ENCODE measurements around the gene CHID1.

Gene CHID1

GRCh38 chr11:841981-842369, 68.6 kb downstream of the CHID1 start:
- Mint-ChIP-seq H3K4me3 (peak overlapping the region; percentile 84), H3K4me1 (peaks cover 30% of the 10 kb centered on the region), H3K27me3 (peaks cover 3% of the 10 kb centered on the region), H3K36me3 (ENCODE audit: low read depth) (peaks cover 12% of the 10 kb centered on the region), H3K9me3 (no peaks in the 10 kb centered on the region), H3K27ac (peak overlapping the region; percentile 73)
- ATAC-seq, result peak; percentile 16
- DNase-seq, result no peak

GRCh38 chr11:839875-840617, 70.6 kb downstream of the CHID1 start:
- Mint-ChIP-seq H3K9me3 (no peaks in the 10 kb centered on the region), H3K36me3 (ENCODE audit: low read depth) (peaks cover 12% of the 10 kb centered on the region), H3K4me3 (peak overlapping the region; percentile 84), H3K27me3 (peaks cover 3% of the 10 kb centered on the region), H3K27ac (peak overlapping the region; percentile 49), H3K4me1 (peaks cover 33% of the 10 kb centered on the region)
- no peak for DNase-seq
- no peak for ATAC-seq

- Mint-ChIP-seq H3K4me3 (no peak overlapping the region), H3K4me1 (peaks cover 33% of the 10 kb centered on the region), H3K27me3 (peaks cover 3% of the 10 kb centered on the region), H3K36me3 (ENCODE audit: low read depth) (peaks cover 12% of the 10 kb centered on the region), H3K9me3 (no peaks in the 10 kb centered on the region), H3K27ac (no peak overlapping the region)
- ATAC-seq (no peak), DNase-seq (no peak)
These were observed 71.4 kb downstream of the CHID1 start for GRCh38 chr11:839280-839623.

GRCh38 chr11:838441-839279, 72.0 kb downstream of the CHID1 start:
- peaks cover 12% of the 10 kb centered on the region for H3K36me3 Mint-ChIP-seq (ENCODE audit: low read depth)
- H3K4me3 Mint-ChIP-seq, result no peak overlapping the region
- H3K27me3 Mint-ChIP-seq, result peaks cover 3% of the 10 kb centered on the region
- no peak for ATAC-seq
- peaks cover 34% of the 10 kb centered on the region for H3K4me1 Mint-ChIP-seq
- no peak overlapping the region for H3K27ac Mint-ChIP-seq
- no peak for DNase-seq
- H3K9me3 Mint-ChIP-seq, result no peaks in the 10 kb centered on the region

- Mint-ChIP-seq H3K27ac (no peak overlapping the region), H3K4me1 (peaks cover 30% of the 10 kb centered on the region), H3K4me3 (no peak overlapping the region), H3K9me3 (no peaks in the 10 kb centered on the region), H3K36me3 (ENCODE audit: low read depth) (peaks cover 12% of the 10 kb centered on the region), H3K27me3 (no peaks in the 10 kb centered on the region)
- DNase-seq (no peak), ATAC-seq (no peak)
These were observed 72.7 kb downstream of the CHID1 start for GRCh38 chr11:837990-838307.

GRCh38 chr11:837189-837989, 73.2 kb downstream of the CHID1 start:
- Mint-ChIP-seq H3K4me3 (no peak overlapping the region), H3K27ac (no peak overlapping the region), H3K27me3 (no peaks in the 10 kb centered on the region), H3K36me3 (ENCODE audit: low read depth) (peaks cover 12% of the 10 kb centered on the region), H3K4me1 (peaks cover 30% of the 10 kb centered on the region), H3K9me3 (no peaks in the 10 kb centered on the region)
- DNase-seq (no peak), ATAC-seq (no peak)

GRCh38 chr11:836700-837099, 73.9 kb downstream of the CHID1 start:
- ATAC-seq (no peak), DNase-seq (no peak)
- Mint-ChIP-seq H3K27ac (no peak overlapping the region), H3K4me1 (peaks cover 30% of the 10 kb centered on the region), H3K4me3 (no peak overlapping the region), H3K36me3 (ENCODE audit: low read depth) (peaks cover 12% of the 10 kb centered on the region), H3K9me3 (no peaks in the 10 kb centered on the region), H3K27me3 (peaks cover 2% of the 10 kb centered on the region)

- H3K27me3 Mint-ChIP-seq, result peaks cover 4% of the 10 kb centered on the region
- H3K27ac Mint-ChIP-seq, result no peak overlapping the region
- no peak overlapping the region for H3K4me3 Mint-ChIP-seq
- H3K4me1 Mint-ChIP-seq, result peaks cover 28% of the 10 kb centered on the region
- DNase-seq, result no peak
- H3K36me3 Mint-ChIP-seq (ENCODE audit: low read depth), result peaks cover 12% of the 10 kb centered on the region
- H3K9me3 Mint-ChIP-seq, result no peaks in the 10 kb centered on the region
- no peak for ATAC-seq
These were observed 74.3 kb downstream of the CHID1 start for GRCh38 chr11:836274-836673.

- Mint-ChIP-seq H3K36me3 (ENCODE audit: low read depth) (peaks cover 3% of the 10 kb centered on the region), H3K4me1 (peaks cover 17% of the 10 kb centered on the region), H3K4me3 (peak overlapping the region; percentile 76), H3K27me3 (peaks cover 12% of the 10 kb centered on the region), H3K27ac (peak overlapping the region; percentile 56), H3K9me3 (no peaks in the 10 kb centered on the region)
- no peak for ATAC-seq
- no peak for DNase-seq
These were observed 76.0 kb downstream of the CHID1 start for GRCh38 chr11:834371-835316.

- DNase-seq (no peak), ATAC-seq (no peak)
- peaks cover 3% of the 10 kb centered on the region for H3K36me3 Mint-ChIP-seq (ENCODE audit: low read depth)
- H3K4me1 Mint-ChIP-seq, result peaks cover 21% of the 10 kb centered on the region
- peaks cover 20% of the 10 kb centered on the region for H3K27me3 Mint-ChIP-seq
- peak overlapping the region; percentile 76 for H3K4me3 Mint-ChIP-seq
- H3K27ac Mint-ChIP-seq, result peak overlapping the region; percentile 56
- H3K9me3 Mint-ChIP-seq, result no peaks in the 10 kb centered on the region
These were observed 76.7 kb downstream of the CHID1 start for GRCh38 chr11:833849-834311.

- Mint-ChIP-seq H3K4me3 (peak overlapping the region; percentile 76), H3K9me3 (no peaks in the 10 kb centered on the region), H3K4me1 (peaks cover 23% of the 10 kb centered on the region), H3K27me3 (peaks cover 26% of the 10 kb centered on the region), H3K27ac (no peak overlapping the region), H3K36me3 (ENCODE audit: low read depth) (no peaks in the 10 kb centered on the region)
- DNase-seq (peak; percentile 60), ATAC-seq (peak; percentile 39)
These were observed 77.4 kb downstream of the CHID1 start for GRCh38 chr11:833114-833791.

- Mint-ChIP-seq H3K36me3 (ENCODE audit: low read depth) (no peaks in the 10 kb centered on the region), H3K4me3 (peak within 1 kb of the TSS; percentile 76), H3K9me3 (no peaks in the 10 kb centered on the region), H3K27me3 (peaks cover 32% of the 10 kb centered on the region), H3K4me1 (peaks cover 29% of the 10 kb centered on the region), H3K27ac (peak within 1 kb of the TSS; percentile 56)
- ATAC-seq (peak; percentile 31), DNase-seq (peak; percentile 59)
These were observed 78.0 kb downstream of the CHID1 start, which contains the start of gene CD151 for GRCh38 chr11:832529-833113. Gene CD151 (plus strand): TSS chr11:832952. CDS start chr11:836070, 3,118 bp downstream.

GRCh38 chr11:831961-832528, 78.6 kb downstream of the CHID1 start:
- Mint-ChIP-seq H3K9me3 (no peaks in the 10 kb centered on the region), H3K36me3 (ENCODE audit: low read depth) (no peaks in the 10 kb centered on the region), H3K27me3 (peaks cover 35% of the 10 kb centered on the region), H3K4me1 (peaks cover 32% of the 10 kb centered on the region), H3K4me3 (no peak overlapping the region), H3K27ac (no peak overlapping the region)
- DNase-seq, result no peak
- ATAC-seq, result no peak

Measured in activated naive CD8-positive, alpha-beta T cell treated with anti-CD3 and anti-CD28 coated beads, Interleukin-2, amount 50 U/mL, for 24 hours (primary cell).